ENCODE results near the gene PCSK5. TPM values are rescaled to one million over a fixed set of nuclear protein-coding genes. Genes with fewer than 3 reads are reported as not detected.

Gene PCSK5
- total RNA-seq, 4 donors from 2014 or later: 6.5 to 24.3 (median 12.4) TPM

DNA sequence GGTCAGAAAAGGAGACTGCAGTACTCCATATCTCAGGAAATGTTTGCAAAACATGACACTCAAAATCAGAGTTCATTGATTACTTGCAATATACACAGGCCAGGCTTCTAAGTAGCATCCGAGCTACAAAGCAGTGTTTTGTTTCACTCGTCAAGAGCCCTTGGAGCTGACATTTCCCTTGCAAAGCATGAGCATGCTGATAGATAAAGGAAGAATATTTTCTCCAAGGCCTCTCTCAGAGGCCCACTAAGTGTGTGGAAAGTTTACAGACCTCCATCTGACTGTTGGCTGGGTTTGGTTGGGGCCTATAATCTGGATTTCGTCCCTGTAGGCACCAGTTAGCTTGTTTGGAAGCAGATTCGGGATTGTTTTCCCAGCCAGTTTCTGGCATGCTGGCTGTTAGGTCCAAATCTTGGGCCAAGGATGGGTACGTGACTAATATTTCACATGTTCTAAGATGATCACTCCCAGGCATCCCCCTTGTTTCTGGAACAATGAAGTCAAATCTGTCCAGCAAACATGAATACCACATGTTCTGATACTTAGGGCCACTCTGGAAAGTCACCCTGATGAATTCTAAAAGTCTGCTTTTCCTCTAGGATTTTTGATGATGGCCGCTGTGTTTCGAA, 342.5 kb downstream of the PCSK5 start:
- Histone ChIP-seq H3K4me1 (no peaks in the 10 kb centered on the region), H3K36me3 (no peaks in the 10 kb centered on the region), H3K9me3 (no peaks in the 10 kb centered on the region), H3K4me3 (no peak overlapping the region), H3K27ac (no peak overlapping the region), H3K27me3 (no peaks in the 10 kb centered on the region)
- intact Hi-C loops (cut with DNase I; ENCODE audit: low total_unique reads): no loop called here
- no peak for TF ChIP-seq POLR2A (IDR thresholded peaks at IDR 0.05)
- TF ChIP-seq, protein P1, sequence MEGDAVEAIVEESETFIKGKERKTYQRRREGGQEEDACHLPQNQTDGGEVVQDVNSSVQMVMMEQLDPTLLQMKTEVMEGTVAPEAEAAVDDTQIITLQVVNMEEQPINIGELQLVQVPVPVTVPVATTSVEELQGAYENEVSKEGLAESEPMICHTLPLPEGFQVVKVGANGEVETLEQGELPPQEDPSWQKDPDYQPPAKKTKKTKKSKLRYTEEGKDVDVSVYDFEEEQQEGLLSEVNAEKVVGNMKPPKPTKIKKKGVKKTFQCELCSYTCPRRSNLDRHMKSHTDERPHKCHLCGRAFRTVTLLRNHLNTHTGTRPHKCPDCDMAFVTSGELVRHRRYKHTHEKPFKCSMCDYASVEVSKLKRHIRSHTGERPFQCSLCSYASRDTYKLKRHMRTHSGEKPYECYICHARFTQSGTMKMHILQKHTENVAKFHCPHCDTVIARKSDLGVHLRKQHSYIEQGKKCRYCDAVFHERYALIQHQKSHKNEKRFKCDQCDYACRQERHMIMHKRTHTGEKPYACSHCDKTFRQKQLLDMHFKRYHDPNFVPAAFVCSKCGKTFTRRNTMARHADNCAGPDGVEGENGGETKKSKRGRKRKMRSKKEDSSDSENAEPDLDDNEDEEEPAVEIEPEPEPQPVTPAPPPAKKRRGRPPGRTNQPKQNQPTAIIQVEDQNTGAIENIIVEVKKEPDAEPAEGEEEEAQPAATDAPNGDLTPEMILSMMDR (IDR thresholded peaks at IDR 0.05): no peak
- DNase-seq: no peak

DNA sequence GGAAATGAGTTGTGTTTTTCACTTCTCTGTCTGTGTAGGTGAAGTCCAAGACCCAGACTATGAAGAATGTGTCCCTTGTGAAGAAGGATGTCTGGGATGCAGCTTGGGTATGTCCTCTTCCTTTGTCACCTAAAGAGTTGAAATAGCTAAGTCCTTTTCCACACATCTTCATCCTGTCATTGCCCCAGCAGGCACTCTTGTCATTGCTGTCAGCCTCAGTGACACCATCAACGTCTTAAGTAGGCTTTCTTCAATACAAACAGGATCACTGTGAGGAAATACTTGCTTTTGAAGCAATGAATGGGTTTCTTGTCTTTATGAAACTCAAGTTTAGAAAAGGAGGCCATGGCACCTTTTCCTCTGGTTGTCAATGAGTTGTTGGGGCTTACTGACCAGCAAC, 350.1 kb downstream of the PCSK5 start:
- intact Hi-C loops (cut with DNase I; ENCODE audit: low total_unique reads): no loop called here
- no peaks in the 10 kb centered on the region for H3K9me3 ChIP-seq
- no peak for DNase-seq
- H3K27ac ChIP-seq: no peak overlapping the region
- no peaks in the 10 kb centered on the region for H3K27me3 ChIP-seq
- no peak for TF ChIP-seq POLR2A (IDR thresholded peaks at IDR 0.05)
- TF ChIP-seq, protein P1 (IDR thresholded peaks at IDR 0.05): no peak
- no peaks in the 10 kb centered on the region for H3K4me1 ChIP-seq
- H3K36me3 ChIP-seq: no peaks in the 10 kb centered on the region
- no peak overlapping the region for H3K4me3 ChIP-seq

DNA sequence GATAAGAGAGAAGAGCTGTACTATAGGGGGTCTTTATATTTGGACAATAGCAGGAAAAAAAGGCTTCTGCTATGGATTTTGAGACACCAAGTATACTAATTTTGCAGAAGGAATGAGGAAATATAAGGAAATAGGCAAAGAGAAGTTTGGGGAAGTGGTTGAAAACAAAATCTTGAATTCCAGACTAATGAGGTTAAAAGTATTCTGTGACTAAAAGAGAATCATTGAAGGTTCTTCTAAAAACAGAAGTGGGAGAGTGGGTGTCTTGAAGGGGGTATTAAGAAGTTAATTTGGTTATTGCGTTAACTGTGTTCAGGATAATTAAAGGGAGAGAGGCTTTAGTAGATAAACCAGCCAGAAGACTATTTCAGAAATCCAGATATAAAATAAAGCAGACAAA, 355.0 kb downstream of the PCSK5 start:
- DNase-seq: no peak
- Histone ChIP-seq H3K36me3 (no peaks in the 10 kb centered on the region), H3K27ac (no peak overlapping the region), H3K27me3 (no peaks in the 10 kb centered on the region), H3K4me1 (no peaks in the 10 kb centered on the region), H3K9me3 (no peaks in the 10 kb centered on the region), H3K4me3 (no peak overlapping the region)
- TF ChIP-seq POLR2A (IDR thresholded peaks at IDR 0.05): no peak
- TF ChIP-seq, protein P1 (IDR thresholded peaks at IDR 0.05): no peak
- intact Hi-C loops (cut with DNase I; ENCODE audit: low total_unique reads): no loop called here

DNA sequence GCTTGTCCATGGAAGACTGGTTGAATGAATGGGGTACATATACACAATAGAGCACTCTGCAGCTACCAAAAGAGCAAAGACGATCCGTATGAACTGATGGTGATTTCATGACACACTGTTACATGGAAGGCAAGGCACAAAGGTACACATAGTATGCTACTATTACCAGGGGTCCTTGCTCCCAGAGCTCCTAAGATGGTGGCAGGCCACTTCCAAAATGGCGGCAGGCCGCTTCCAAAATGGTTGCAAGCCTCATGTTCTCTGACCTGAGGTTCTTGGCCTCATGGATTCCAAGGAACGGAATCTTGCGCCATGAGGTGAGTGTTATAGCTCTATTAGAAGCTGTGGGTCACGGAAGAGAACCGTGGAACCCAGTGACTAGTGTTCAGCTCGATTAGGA, 356.2 kb downstream of the PCSK5 start:
- H3K27me3 ChIP-seq: no peaks in the 10 kb centered on the region
- no peaks in the 10 kb centered on the region for H3K4me1 ChIP-seq
- no peak for TF ChIP-seq POLR2A (IDR thresholded peaks at IDR 0.05)
- TF ChIP-seq, protein P1 (IDR thresholded peaks at IDR 0.05): no peak
- intact Hi-C loops (cut with DNase I; ENCODE audit: low total_unique reads): no loop called here
- H3K4me3 ChIP-seq: no peak overlapping the region
- H3K9me3 ChIP-seq: no peaks in the 10 kb centered on the region
- H3K27ac ChIP-seq: no peak overlapping the region
- H3K36me3 ChIP-seq: no peaks in the 10 kb centered on the region
- DNase-seq: no peak

DNA sequence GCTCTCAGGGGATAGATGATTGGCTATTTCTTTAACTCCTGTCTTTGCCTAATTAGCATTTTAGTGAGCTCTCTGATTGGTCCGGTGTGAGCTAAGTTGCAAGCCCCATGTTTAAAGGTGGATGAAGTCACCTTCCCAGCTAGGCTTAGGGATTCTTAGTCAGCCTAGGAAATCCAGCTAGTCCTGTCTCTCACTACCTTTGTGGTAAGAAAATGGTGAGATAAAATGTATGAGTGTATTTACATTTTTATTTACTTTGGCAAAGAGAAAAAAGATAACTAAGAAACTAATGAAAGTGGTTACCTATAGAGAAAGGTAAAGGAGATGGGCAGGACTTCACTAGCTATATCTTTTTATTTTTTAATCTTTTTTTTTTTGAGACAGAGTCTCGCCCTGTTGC, 357.0 kb downstream of the PCSK5 start:
- Histone ChIP-seq H3K36me3 (no peaks in the 10 kb centered on the region), H3K4me3 (no peak overlapping the region), H3K27me3 (no peaks in the 10 kb centered on the region), H3K4me1 (no peaks in the 10 kb centered on the region), H3K27ac (no peak overlapping the region), H3K9me3 (no peaks in the 10 kb centered on the region)
- no peak for DNase-seq
- intact Hi-C loops (cut with DNase I; ENCODE audit: low total_unique reads): no loop called here
- TF ChIP-seq POLR2A (IDR thresholded peaks at IDR 0.05): no peak
- TF ChIP-seq, protein P1 (IDR thresholded peaks at IDR 0.05): no peak
